ENCODE measurements around the gene HOXB9.

DNA sequence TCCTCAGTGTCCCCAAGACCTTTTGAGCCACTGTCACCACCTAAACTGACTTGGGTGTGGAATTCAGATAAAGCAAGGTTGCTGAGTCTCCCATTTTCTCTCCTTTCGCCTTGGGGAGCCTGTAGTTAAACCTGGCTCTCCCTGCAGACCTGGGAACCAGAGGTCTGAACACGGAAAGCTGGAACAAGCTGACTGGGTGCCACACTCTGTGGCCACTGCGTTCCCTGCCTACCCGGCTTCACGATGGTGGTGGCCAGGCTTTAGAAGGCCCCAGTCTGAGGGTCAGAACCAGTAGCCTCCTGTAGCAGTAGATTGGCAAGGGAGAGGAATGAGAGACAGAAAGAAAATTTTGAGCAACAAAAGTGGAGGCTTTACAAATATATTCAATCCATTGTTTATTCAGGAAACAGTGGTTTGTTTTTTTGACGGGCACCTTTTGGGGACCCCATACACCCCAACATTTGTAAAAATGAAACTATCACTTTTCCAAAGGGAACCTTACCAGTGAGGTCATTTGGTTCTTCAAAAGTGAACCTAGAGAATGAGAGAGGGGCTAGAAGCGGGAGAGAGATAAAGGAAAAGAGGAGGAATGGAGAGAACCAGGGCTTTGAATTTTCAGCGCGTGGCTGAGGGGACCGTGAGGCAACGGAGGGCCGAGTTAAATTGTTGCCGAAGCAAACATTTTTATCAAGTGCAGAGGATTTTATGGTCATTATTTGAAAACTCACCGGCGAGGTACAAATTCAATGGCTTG lies 9.3 kb downstream of the HOXB9 start:
- TF ChIP-seq MAX (CRISPR knock-in tag; IDR thresholded peaks at IDR 0.05) = no peak
- no peak for TF ChIP-seq ATF2 (CRISPR knock-in tag; IDR thresholded peaks at IDR 0.05; ENCODE audit: borderline replicate concordance, low read depth)
- no peak for TF ChIP-seq CTCF (IDR thresholded peaks at IDR 0.05)
- TF ChIP-seq, protein P1, sequence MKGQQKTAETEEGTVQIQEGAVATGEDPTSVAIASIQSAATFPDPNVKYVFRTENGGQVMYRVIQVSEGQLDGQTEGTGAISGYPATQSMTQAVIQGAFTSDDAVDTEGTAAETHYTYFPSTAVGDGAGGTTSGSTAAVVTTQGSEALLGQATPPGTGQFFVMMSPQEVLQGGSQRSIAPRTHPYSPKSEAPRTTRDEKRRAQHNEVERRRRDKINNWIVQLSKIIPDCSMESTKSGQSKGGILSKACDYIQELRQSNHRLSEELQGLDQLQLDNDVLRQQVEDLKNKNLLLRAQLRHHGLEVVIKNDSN (CRISPR knock-in tag; IDR thresholded peaks at IDR 0.05) = no peak
- no peak for TF ChIP-seq ELF4 (CRISPR knock-in tag; IDR thresholded peaks at IDR 0.05; ENCODE audit: low read depth)

Measured in WTC11 (cell line).